IMR-90 (cell line): Measurements from ENCODE around the gene ZAR1.

Source experiments
- CEBPB ChIP-seq: IDR thresholded peaks from 2 replicates; pipeline ENCODE4 v1.6.1; 2012; ENCODE audit warnings: low read depth, low read length, improper control_type of control experiment
- CTCF ChIP-seq: conservative IDR thresholded peaks from 2 replicates; pipeline ENCODE4 v1.5.1; 2012; ENCODE audit warnings: mild to moderate bottlenecking, low read depth, low read length, improper control_type of control experiment
- MAFK ChIP-seq: IDR thresholded peaks from 2 replicates; pipeline ENCODE4 v1.6.1; 2012; ENCODE audit warnings: low read depth, low read length, improper control_type of control experiment
- MAZ ChIP-seq: IDR thresholded peaks from 2 replicates; pipeline ENCODE4 v1.6.1; 2012; ENCODE audit warnings: low read depth, mild to moderate bottlenecking, low read length, improper control_type of control experiment, moderate library complexity, borderline replicate concordance
- MXI1 ChIP-seq: IDR thresholded peaks from 2 replicates; pipeline ENCODE4 v1.6.1; 2012; ENCODE audit warnings: low read depth, mild to moderate bottlenecking, low read length, moderate library complexity, borderline replicate concordance
- NFE2L2 ChIP-seq: fragments of 150-350 bp; IDR thresholded peaks from 2 replicates; pipeline ENCODE4 v1.6.1; 2016; ENCODE audit warnings: low read depth, mild to moderate bottlenecking, low read length
- POLR2A ChIP-seq: IDR thresholded peaks from 2 replicates; pipeline ENCODE4 v1.6.1; 2012; ENCODE audit warnings: mild to moderate bottlenecking, low read depth, low read length
- SMC3 ChIP-seq: fragments of 150-350 bp; IDR thresholded peaks from 2 replicates; pipeline ENCODE4 v1.6.1; 2016; ENCODE audit warnings: low read depth, mild to moderate bottlenecking, antibody characterized with exemption, low read length, moderate library complexity

DNA sequence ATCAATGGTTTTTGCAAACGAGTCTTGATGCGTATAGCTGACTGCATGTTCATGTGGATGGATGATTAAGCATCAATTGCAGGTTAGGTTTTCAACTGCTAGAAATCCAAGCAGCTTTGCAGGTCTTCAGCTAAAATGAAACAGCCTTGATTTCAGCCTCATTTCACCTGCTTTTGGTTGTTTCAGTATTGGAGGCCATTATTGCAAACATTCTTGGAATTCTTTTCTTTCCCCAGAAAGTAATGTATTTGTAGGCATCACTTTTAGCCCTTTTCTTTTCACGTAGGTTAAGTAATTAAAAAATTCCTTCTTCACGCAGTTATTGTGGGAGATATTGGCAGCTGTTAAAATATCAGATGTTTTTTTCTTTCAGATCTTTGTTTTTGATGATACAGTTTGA lies 8.8 kb downstream of the ZAR1 start:
- TF ChIP-seq POLR2A (no peak), CTCF (no peak), MXI1 (no peak), NFE2L2 (no peak), MAZ (no peak), SMC3 (no peak), CEBPB (no peak), MAFK (no peak)
